SW480 (cell line): Measurements from ENCODE around the gene NMBR.
"Not testable (repeated sequence)": the region's sequence is repeated elsewhere in the genome, so short reads cannot be mapped to it uniquely, and the experiment has no call there.

Experiments used
- DNase-seq: peaks from one replicate; pipeline ENCODE4 v3.0.0-alpha.2; 2016; ENCODE audit warnings: low spot score

The NMBR gene

GRCh38 chr6:142058551-142059290 is 88.2 kb downstream of the NMBR start:
- DNase-seq = no peak

- DNase-seq = no peak
These were observed 91.7 kb downstream of the NMBR start for GRCh38 chr6:142055219-142055618.

DNA sequence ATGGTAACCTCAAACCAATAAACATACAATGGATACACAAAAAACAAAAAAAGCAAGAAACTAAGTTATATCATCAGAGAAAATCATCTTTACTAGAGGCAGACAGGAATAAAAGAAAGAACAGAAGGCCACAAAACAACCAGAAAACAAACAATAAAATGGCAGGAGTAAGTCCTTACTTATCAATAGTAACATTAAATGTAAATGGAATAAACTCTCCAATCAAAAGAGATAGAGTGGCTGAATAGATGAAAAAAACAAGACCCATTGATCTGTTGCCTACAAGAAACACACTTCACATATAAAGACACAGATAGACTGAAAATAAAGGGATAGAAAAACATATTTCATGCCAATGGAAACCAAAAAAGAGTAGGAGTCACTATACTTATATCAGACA is 95.5 kb downstream of the NMBR start:
- no peak for DNase-seq

DNA sequence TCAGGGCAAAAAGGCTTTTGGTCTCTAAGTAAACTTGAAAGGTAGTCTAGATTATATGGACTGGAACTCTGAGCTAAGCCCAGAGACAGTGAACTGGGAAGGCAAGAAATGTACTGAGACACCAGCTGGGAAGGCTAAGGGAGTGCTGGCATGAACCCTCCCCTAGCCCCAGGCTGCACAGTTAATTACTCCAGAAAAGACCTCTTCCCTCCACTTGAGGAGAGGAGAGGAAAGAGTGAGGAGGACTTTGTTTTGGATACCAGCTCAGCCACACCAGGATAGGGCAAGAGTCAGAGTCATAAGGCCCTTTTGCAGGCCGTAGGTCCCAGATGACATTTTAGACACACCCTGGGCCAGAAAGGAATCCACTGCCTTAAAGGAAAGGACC is 98.3 kb downstream of the NMBR start:
- DNase-seq = no peak

GRCh38 chr6:142047934-142048592 is 98.9 kb downstream of the NMBR start:
- no peak for DNase-seq

DNA sequence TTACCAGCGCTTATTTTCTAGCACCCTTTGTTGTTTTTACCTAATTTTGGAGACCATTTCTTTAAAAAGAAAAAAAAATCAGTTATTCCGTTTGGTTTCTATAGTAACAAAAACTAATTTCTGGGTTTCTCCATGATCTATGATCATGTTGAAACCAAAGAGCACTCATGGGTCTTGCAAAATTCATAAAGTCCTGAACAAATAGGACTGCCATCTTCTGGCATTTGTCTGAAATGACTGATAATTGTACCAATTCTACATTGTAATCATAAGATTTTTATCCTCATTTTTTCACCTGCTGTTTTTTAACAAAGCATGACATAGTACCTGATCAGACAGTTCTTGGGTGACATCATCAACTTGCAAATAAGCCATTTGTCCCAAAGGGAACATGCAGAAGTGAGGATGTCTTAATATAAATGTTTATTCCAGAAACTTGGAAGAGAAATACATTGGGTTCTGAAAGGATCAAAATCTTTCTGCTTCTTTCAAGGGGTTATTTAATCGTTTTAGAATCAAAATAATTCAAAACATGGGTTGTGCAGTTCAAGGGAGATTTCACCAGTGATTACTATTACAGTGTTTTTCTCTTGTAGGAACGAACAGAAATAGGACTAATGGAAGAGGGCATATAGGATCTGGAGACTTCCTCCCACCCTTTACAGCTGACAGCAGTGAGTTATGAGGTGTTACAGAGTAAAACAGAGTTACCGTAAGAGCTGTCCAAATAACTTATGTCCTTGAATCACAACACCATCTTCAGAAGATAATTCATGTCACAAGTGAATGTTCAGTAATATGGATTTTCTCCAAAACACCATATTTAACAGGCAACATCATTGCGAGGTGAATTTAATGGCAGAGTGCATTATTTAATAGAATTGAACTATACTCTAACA is 101.3 kb downstream of the NMBR start:
- no peak for DNase-seq

GRCh38 chr6:142035890-142036289 is 111.0 kb downstream of the NMBR start:
- DNase-seq = no peak

DNA sequence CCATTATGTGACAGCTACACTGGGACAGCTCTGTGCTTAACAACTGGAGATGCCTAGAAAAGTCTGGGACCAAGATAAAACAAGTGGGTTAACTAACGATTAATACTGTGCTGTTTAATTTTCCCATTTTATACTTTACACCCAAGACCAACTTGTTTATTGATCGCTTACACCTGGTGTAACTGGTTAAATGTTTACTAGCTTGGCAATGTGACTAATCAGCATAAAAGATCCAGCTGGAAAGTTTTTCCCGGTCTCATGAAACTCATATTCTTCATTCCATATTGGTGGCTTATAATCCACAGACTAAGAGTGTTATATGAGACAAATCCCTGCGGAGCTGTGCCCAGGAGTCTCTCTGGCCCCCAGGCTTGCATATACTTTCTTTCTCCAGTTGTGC is 115.9 kb downstream of the NMBR start:
- no peak for DNase-seq

DNA sequence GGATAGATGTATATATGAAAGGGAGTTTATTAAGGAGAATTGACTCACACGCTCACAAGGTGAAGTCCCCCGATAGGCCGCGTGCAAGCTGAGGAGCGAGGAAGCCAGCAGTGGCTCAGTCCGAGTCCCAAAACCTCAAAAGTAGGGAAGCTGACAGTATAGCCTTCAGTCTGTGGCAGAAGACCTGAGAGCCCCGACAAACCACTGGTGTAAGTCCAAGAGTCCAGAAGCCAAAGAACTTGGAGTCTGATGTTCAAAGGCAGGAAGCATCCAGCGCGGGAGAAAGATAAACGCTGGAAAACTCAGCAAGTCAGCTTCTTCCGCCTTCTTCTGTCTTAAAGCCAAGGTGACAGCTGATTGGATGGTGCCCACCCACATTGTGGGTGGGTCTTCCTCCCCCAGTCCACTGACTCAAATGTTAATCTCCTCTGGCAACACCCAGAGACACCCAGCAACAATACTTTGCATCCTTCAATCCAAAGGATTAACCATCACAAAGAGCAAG is 116.8 kb downstream of the NMBR start:
- no peak for DNase-seq

DNA sequence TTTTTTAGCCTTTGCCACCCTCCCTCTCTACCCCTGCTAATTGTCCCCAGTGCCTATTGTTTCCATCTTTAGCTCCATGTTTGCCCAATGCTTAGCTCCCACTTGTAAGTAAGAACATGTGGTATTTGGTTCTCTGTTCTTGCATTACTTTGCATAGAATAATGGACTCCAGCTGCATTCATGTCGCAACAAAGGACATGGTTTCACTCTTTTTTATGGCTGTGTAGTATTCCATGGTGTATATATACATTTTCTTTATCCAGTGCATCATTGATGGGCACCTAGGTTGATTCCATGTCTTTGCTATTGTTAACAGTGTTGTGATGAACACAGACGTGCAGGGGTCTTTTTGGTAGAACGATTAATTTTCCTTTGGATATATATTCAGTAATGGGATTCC is 118.4 kb downstream of the NMBR start:
- no peak for DNase-seq

DNA sequence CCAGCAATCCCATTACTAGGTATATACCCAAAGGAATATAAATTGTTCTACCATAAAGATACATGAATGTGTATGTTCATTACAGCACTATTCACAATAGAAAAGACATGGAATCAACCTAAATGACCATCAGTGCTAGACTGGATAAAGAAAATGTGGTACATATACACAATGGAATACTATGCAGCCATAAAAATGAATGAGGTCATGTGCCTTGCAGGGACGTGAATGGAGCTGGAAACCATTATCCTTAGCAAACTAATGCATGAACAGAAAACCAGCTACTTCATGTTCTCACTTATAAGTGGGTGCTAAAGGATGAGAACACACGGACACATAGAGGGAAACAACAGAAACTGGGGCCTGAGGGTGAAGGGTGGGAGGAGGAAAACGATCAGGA is 119.1 kb downstream of the NMBR start:
- not testable (repeated sequence) for DNase-seq

- DNase-seq = no peak
These were observed 119.8 kb downstream of the NMBR start for GRCh38 chr6:142027074-142027473.

DNA sequence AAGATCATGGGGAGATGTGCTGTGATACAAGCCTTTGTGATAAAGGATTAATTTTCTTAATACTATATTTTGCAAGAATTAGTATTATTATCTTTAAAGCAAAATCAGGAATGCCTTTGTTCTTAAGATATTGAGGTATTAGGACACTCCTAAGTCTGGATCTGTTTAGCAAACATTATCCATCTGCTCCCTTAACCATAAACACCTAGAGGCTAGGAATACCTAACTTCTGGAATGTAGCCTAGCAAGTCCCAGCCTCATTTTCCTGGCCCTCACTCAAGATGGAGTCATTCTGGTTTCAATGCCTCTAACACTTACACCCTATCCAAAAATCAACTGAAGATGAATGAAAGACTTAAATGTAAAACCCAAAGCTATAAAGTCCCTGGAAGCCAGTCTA is 120.5 kb downstream of the NMBR start:
- no peak for DNase-seq
